ENCODE data around the gene CA4.

DNA sequence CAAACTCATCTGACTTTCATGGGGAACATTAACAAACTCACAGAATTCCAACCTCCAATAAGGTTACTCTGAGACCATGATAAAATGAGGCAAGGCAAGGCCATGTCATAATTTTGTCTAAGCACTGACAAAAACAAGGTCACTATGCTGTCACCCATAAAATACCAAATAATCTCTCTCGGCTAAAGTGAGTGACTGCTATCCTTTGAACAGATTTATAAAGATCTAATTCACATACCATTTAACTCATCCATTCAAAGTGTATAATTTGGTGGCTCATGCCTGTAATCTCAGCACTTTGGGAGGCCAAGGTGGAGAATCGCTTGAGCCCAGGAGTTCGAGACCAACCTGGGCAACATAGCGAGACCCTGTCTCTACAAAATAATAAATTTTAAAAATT lies 20.6 kb upstream of the CA4 start:
- TF ChIP-seq, protein P1, sequence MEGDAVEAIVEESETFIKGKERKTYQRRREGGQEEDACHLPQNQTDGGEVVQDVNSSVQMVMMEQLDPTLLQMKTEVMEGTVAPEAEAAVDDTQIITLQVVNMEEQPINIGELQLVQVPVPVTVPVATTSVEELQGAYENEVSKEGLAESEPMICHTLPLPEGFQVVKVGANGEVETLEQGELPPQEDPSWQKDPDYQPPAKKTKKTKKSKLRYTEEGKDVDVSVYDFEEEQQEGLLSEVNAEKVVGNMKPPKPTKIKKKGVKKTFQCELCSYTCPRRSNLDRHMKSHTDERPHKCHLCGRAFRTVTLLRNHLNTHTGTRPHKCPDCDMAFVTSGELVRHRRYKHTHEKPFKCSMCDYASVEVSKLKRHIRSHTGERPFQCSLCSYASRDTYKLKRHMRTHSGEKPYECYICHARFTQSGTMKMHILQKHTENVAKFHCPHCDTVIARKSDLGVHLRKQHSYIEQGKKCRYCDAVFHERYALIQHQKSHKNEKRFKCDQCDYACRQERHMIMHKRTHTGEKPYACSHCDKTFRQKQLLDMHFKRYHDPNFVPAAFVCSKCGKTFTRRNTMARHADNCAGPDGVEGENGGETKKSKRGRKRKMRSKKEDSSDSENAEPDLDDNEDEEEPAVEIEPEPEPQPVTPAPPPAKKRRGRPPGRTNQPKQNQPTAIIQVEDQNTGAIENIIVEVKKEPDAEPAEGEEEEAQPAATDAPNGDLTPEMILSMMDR (IDR thresholded peaks at IDR 0.05; ENCODE audit: borderline replicate concordance, extremely low read depth, low read length, poor library complexity, severe bottlenecking) = no peak
- TF ChIP-seq EZH2 (IDR thresholded peaks at IDR 0.05; ENCODE audit: borderline replicate concordance, low read depth, low read length, severe bottlenecking) = no peak

Measured in DND-41 (cell line).